Measurements from ENCODE around the gene ROR1.

The ROR1 gene

GRCh38 chr1:64150729-64151230 is 377.0 kb downstream of the ROR1 start:
- H3K27me3 ChIP-seq (ENCODE audit: control insufficient read depth in 1 of 2, insufficient read depth in 2 of 2, low read length in 2 of 2): no peaks in the 10 kb centered on the region
- H3K36me3 ChIP-seq (ENCODE audit: control insufficient read depth in 1 of 2, insufficient read depth in 2 of 2, low read length in 2 of 2): no peaks in the 10 kb centered on the region
- no peaks in the 10 kb centered on the region for H3K9me3 ChIP-seq (ENCODE audit: control insufficient read depth in 1 of 2, low read length in 2 of 2)
- H3K27ac ChIP-seq (ENCODE audit: low read depth, low read length): no peak overlapping the region
- no peak overlapping the region for H3K9ac ChIP-seq (ENCODE audit: low read depth in 1 of 2, low read length in 2 of 2)
- H3K4me1 ChIP-seq (ENCODE audit: control insufficient read depth in 1 of 2, insufficient read depth in 2 of 2, low read length in 2 of 2): no peaks in the 10 kb centered on the region
- H3K4me3 ChIP-seq (ENCODE audit: low read depth in 1 of 2, low read length in 2 of 2): no peak overlapping the region

DNA sequence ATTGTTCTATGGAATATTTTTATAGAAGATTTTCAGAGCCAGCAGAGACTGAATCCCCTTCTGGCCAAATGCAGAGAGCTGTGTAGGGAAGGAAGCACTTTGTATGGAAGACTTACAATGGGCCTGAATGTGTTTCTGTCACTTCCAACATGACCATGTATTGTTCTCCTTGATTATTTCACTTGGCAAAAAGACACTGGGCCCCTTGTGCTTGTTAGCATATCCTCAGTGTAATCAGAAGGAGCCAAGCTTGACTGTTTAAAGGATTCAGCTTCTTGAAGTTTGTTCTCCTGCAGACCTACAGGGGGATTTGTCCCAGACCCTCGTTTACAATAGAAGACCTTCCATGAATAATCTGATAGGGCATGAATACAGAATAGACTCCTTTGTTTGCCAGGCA is 381.5 kb downstream of the ROR1 start:
- H3K27ac ChIP-seq (ENCODE audit: low read depth, low read length): no peak overlapping the region
- H3K9me3 ChIP-seq (ENCODE audit: control insufficient read depth in 1 of 2, low read length in 2 of 2): no peaks in the 10 kb centered on the region
- H3K4me1 ChIP-seq (ENCODE audit: control insufficient read depth in 1 of 2, insufficient read depth in 2 of 2, low read length in 2 of 2): no peaks in the 10 kb centered on the region
- H3K4me3 ChIP-seq (ENCODE audit: low read depth in 1 of 2, low read length in 2 of 2): no peak overlapping the region
- no peak overlapping the region for H3K9ac ChIP-seq (ENCODE audit: low read depth in 1 of 2, low read length in 2 of 2)
- no peaks in the 10 kb centered on the region for H3K27me3 ChIP-seq (ENCODE audit: control insufficient read depth in 1 of 2, insufficient read depth in 2 of 2, low read length in 2 of 2)
- H3K36me3 ChIP-seq (ENCODE audit: control insufficient read depth in 1 of 2, insufficient read depth in 2 of 2, low read length in 2 of 2): no peaks in the 10 kb centered on the region

- Histone ChIP-seq H3K4me3 (ENCODE audit: low read depth in 1 of 2, low read length in 2 of 2) (no peak overlapping the region), H3K36me3 (ENCODE audit: control insufficient read depth in 1 of 2, insufficient read depth in 2 of 2, low read length in 2 of 2) (no peaks in the 10 kb centered on the region), H3K9me3 (ENCODE audit: control insufficient read depth in 1 of 2, low read length in 2 of 2) (no peaks in the 10 kb centered on the region), H3K27ac (ENCODE audit: low read depth, low read length) (no peak overlapping the region), H3K4me1 (ENCODE audit: control insufficient read depth in 1 of 2, insufficient read depth in 2 of 2, low read length in 2 of 2) (no peaks in the 10 kb centered on the region), H3K9ac (ENCODE audit: low read depth in 1 of 2, low read length in 2 of 2) (no peak overlapping the region), H3K27me3 (ENCODE audit: control insufficient read depth in 1 of 2, insufficient read depth in 2 of 2, low read length in 2 of 2) (no peaks in the 10 kb centered on the region)
These were observed 387.6 kb downstream of the ROR1 start for GRCh38 chr1:64161357-64161941.

DNA sequence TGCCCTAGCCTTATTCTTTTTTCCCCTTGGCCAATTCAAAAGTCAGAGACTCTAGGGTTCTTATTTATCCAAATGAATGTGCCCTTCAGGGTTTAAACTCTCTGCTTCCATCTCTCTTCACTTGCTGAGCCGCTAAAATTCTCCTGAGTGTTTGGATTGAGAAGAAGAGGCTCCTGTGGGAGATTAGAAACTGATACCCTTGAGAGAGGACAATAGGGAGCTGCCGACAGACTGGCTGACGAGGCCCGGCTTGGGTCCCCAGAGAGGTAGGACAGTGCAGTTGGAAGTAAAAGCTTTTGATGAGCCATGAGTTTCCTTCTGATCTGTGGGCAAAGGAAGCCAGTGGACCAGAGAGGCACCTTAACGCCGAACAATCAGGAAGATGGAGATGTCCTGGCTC is 388.3 kb downstream of the ROR1 start:
- no peaks in the 10 kb centered on the region for H3K9me3 ChIP-seq (ENCODE audit: control insufficient read depth in 1 of 2, low read length in 2 of 2)
- no peak overlapping the region for H3K27ac ChIP-seq (ENCODE audit: low read depth, low read length)
- H3K4me1 ChIP-seq (ENCODE audit: control insufficient read depth in 1 of 2, insufficient read depth in 2 of 2, low read length in 2 of 2): no peaks in the 10 kb centered on the region
- H3K27me3 ChIP-seq (ENCODE audit: control insufficient read depth in 1 of 2, insufficient read depth in 2 of 2, low read length in 2 of 2): no peaks in the 10 kb centered on the region
- no peaks in the 10 kb centered on the region for H3K36me3 ChIP-seq (ENCODE audit: control insufficient read depth in 1 of 2, insufficient read depth in 2 of 2, low read length in 2 of 2)
- no peak overlapping the region for H3K4me3 ChIP-seq (ENCODE audit: low read depth in 1 of 2, low read length in 2 of 2)
- no peak overlapping the region for H3K9ac ChIP-seq (ENCODE audit: low read depth in 1 of 2, low read length in 2 of 2)

- no peaks in the 10 kb centered on the region for H3K4me1 ChIP-seq (ENCODE audit: control insufficient read depth in 1 of 2, insufficient read depth in 2 of 2, low read length in 2 of 2)
- no peak overlapping the region for H3K4me3 ChIP-seq (ENCODE audit: low read depth in 1 of 2, low read length in 2 of 2)
- no peak overlapping the region for H3K9ac ChIP-seq (ENCODE audit: low read depth in 1 of 2, low read length in 2 of 2)
- no peaks in the 10 kb centered on the region for H3K36me3 ChIP-seq (ENCODE audit: control insufficient read depth in 1 of 2, insufficient read depth in 2 of 2, low read length in 2 of 2)
- no peak overlapping the region for H3K27ac ChIP-seq (ENCODE audit: low read depth, low read length)
- no peaks in the 10 kb centered on the region for H3K9me3 ChIP-seq (ENCODE audit: control insufficient read depth in 1 of 2, low read length in 2 of 2)
- H3K27me3 ChIP-seq (ENCODE audit: control insufficient read depth in 1 of 2, insufficient read depth in 2 of 2, low read length in 2 of 2): no peaks in the 10 kb centered on the region
These were observed 389.0 kb downstream of the ROR1 start for GRCh38 chr1:64162804-64163203.

DNA sequence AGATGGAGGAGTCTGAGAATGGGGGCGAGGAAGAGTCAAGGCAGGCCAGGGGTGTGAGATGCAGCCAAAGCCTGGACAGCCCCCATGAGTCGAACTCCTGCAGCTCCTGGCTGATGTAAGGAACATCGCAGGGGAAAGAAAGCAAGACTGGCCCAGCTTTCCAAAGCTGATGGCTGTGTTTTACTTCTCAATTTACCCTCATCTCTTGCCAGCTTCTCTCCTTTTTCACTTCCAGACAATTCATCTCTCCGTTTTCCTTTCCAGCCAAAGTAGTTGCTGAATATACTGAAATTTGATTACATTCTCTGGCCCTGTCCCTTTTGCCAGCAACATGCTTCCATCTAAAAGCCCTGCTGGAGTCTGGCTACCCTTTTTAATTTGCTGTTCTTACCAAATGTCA is 389.6 kb downstream of the ROR1 start:
- no peaks in the 10 kb centered on the region for H3K27me3 ChIP-seq (ENCODE audit: control insufficient read depth in 1 of 2, insufficient read depth in 2 of 2, low read length in 2 of 2)
- H3K9ac ChIP-seq (ENCODE audit: low read depth in 1 of 2, low read length in 2 of 2): no peak overlapping the region
- H3K4me3 ChIP-seq (ENCODE audit: low read depth in 1 of 2, low read length in 2 of 2): no peak overlapping the region
- no peak overlapping the region for H3K27ac ChIP-seq (ENCODE audit: low read depth, low read length)
- H3K36me3 ChIP-seq (ENCODE audit: control insufficient read depth in 1 of 2, insufficient read depth in 2 of 2, low read length in 2 of 2): no peaks in the 10 kb centered on the region
- H3K4me1 ChIP-seq (ENCODE audit: control insufficient read depth in 1 of 2, insufficient read depth in 2 of 2, low read length in 2 of 2): no peaks in the 10 kb centered on the region
- H3K9me3 ChIP-seq (ENCODE audit: control insufficient read depth in 1 of 2, low read length in 2 of 2): no peaks in the 10 kb centered on the region

GRCh38 chr1:64163970-64164369 is 390.2 kb downstream of the ROR1 start:
- Histone ChIP-seq H3K4me1 (ENCODE audit: control insufficient read depth in 1 of 2, insufficient read depth in 2 of 2, low read length in 2 of 2) (no peaks in the 10 kb centered on the region), H3K27ac (ENCODE audit: low read depth, low read length) (no peak overlapping the region), H3K4me3 (ENCODE audit: low read depth in 1 of 2, low read length in 2 of 2) (no peak overlapping the region), H3K36me3 (ENCODE audit: control insufficient read depth in 1 of 2, insufficient read depth in 2 of 2, low read length in 2 of 2) (no peaks in the 10 kb centered on the region), H3K9ac (ENCODE audit: low read depth in 1 of 2, low read length in 2 of 2) (no peak overlapping the region), H3K27me3 (ENCODE audit: control insufficient read depth in 1 of 2, insufficient read depth in 2 of 2, low read length in 2 of 2) (no peaks in the 10 kb centered on the region), H3K9me3 (ENCODE audit: control insufficient read depth in 1 of 2, low read length in 2 of 2) (no peaks in the 10 kb centered on the region)

- Histone ChIP-seq H3K4me1 (ENCODE audit: control insufficient read depth in 1 of 2, insufficient read depth in 2 of 2, low read length in 2 of 2) (peaks cover 4 to 5% of the 10 kb centered on the region in 2 donors), H3K9ac (ENCODE audit: low read depth in 1 of 2, low read length in 2 of 2) (no peak overlapping the region), H3K27me3 (ENCODE audit: control insufficient read depth in 1 of 2, insufficient read depth in 2 of 2, low read length in 2 of 2) (no peaks in the 10 kb centered on the region), H3K27ac (ENCODE audit: low read depth, low read length) (no peak overlapping the region), H3K9me3 (ENCODE audit: control insufficient read depth in 1 of 2, low read length in 2 of 2) (no peaks in the 10 kb centered on the region), H3K36me3 (ENCODE audit: control insufficient read depth in 1 of 2, insufficient read depth in 2 of 2, low read length in 2 of 2) (no peaks in the 10 kb centered on the region), H3K4me3 (ENCODE audit: low read depth in 1 of 2, low read length in 2 of 2) (no peak overlapping the region)
These were observed 392.8 kb downstream of the ROR1 start for GRCh38 chr1:64166629-64167028.

DNA sequence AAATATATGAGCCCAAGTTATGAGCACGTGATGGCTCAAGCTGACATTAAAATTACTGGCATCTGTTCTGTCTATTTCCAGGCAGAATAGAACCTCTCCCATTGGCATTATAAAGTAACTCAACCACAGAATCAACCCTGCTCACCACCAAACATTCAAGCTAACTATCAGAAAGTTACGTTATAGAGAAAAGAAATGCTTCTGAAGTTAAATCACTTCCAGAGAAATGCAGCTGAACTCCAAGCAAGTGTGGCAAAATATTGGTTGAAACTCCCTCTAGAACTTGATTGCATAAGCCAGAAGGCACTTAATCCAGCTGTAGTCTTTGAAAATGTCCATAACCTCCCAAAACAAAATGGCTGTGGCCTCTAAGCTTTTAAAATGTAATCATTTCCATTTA is 393.4 kb downstream of the ROR1 start:
- peaks cover 8 to 9% of the 10 kb centered on the region in 2 donors for H3K4me1 ChIP-seq (ENCODE audit: control insufficient read depth in 1 of 2, insufficient read depth in 2 of 2, low read length in 2 of 2)
- no peak overlapping the region for H3K27ac ChIP-seq (ENCODE audit: low read depth, low read length)
- H3K4me3 ChIP-seq (ENCODE audit: low read depth in 1 of 2, low read length in 2 of 2): no peak overlapping the region
- no peaks in the 10 kb centered on the region for H3K9me3 ChIP-seq (ENCODE audit: control insufficient read depth in 1 of 2, low read length in 2 of 2)
- H3K27me3 ChIP-seq (ENCODE audit: control insufficient read depth in 1 of 2, insufficient read depth in 2 of 2, low read length in 2 of 2): no peaks in the 10 kb centered on the region
- H3K9ac ChIP-seq (ENCODE audit: low read depth in 1 of 2, low read length in 2 of 2): no peak overlapping the region
- H3K36me3 ChIP-seq (ENCODE audit: control insufficient read depth in 1 of 2, insufficient read depth in 2 of 2, low read length in 2 of 2): no peaks in the 10 kb centered on the region

DNA sequence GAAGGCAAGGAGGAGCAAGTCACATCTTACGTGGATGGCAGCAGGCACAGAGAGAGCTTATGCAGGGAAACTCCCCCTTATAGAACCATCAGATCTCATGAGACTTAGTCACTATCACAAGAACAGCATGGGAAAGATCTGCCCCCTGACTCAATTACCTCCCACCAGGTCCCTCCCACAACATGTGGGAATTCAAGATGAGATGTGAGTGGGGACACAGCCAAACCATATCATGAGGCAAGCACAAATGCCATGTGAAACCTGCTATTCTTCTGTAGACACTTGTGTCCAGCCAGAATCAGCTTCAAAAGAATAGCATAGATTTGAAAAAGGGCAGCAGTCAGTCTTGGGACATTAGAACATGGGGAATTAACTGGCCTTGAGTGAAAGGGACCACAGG is 397.4 kb downstream of the ROR1 start:
- H3K9me3 ChIP-seq (ENCODE audit: control insufficient read depth in 1 of 2, low read length in 2 of 2): no peaks in the 10 kb centered on the region
- H3K27ac ChIP-seq (ENCODE audit: low read depth, low read length): no peak overlapping the region
- H3K9ac ChIP-seq (ENCODE audit: low read depth in 1 of 2, low read length in 2 of 2): no peak overlapping the region
- no peaks in the 10 kb centered on the region for H3K27me3 ChIP-seq (ENCODE audit: control insufficient read depth in 1 of 2, insufficient read depth in 2 of 2, low read length in 2 of 2)
- no peak overlapping the region for H3K4me3 ChIP-seq (ENCODE audit: low read depth in 1 of 2, low read length in 2 of 2)
- H3K4me1 ChIP-seq (ENCODE audit: control insufficient read depth in 1 of 2, insufficient read depth in 2 of 2, low read length in 2 of 2): peaks cover 16 to 18% of the 10 kb centered on the region in 2 donors
- H3K36me3 ChIP-seq (ENCODE audit: control insufficient read depth in 1 of 2, insufficient read depth in 2 of 2, low read length in 2 of 2): no peaks in the 10 kb centered on the region
